Activated CD8-positive, alpha-beta memory T cell treated with anti-CD3 and anti-CD28 coated beads, Interleukin-2, amount 50 U/mL, for 4 hours (primary cell): Measurements from ENCODE around the gene ID3.
A peak's percentile ranks its signal among the peaks of the same experiment; 100 is the strongest.

Experiments used
- DNase-seq: peaks from one replicate; pipeline ENCODE4 v3.0.0-alpha.2; 2020

Gene ID3

GRCh38 chr1:23559136-23559984, at the start of gene ID3:
ID3 (minus strand) TSS chr1:23559501; CDS start chr1:23559426, 75 bp downstream.
- DNase-seq = peak; percentile 92

GRCh38 chr1:23607944-23608343, 48.6 kb upstream of the ID3 start:
- no peak for DNase-seq

GRCh38 chr1:23601968-23602876, 42.9 kb upstream of the ID3 start:
- no peak for DNase-seq

- no peak for DNase-seq
Observed at GRCh38 chr1:23601135-23601967, 42.0 kb upstream of the ID3 start.

GRCh38 chr1:23600283-23600682, 41.0 kb upstream of the ID3 start:
- DNase-seq = no peak

- no peak for DNase-seq
Observed at GRCh38 chr1:23599125-23599524, 39.8 kb upstream of the ID3 start.

GRCh38 chr1:23598424-23598823, 39.1 kb upstream of the ID3 start:
- DNase-seq = no peak

GRCh38 chr1:23597635-23598388, 38.5 kb upstream of the ID3 start:
- DNase-seq = no peak

- no peak for DNase-seq
Observed at GRCh38 chr1:23596382-23597358, 37.4 kb upstream of the ID3 start.

GRCh38 chr1:23594927-23595353, 35.6 kb upstream of the ID3 start:
- no peak for DNase-seq

GRCh38 chr1:23594149-23594907, 35.0 kb upstream of the ID3 start:
- no peak for DNase-seq

- no peak for DNase-seq
Observed at GRCh38 chr1:23593556-23594148, 34.4 kb upstream of the ID3 start.

GRCh38 chr1:23593042-23593521, 33.8 kb upstream of the ID3 start:
- no peak for DNase-seq

GRCh38 chr1:23592209-23592892, 33.0 kb upstream of the ID3 start:
- no peak for DNase-seq

- DNase-seq = peak; percentile 70
Observed at GRCh38 chr1:23591460-23592208, 32.3 kb upstream of the ID3 start.

GRCh38 chr1:23590058-23590783, 30.9 kb upstream of the ID3 start:
- DNase-seq = no peak

- no peak for DNase-seq
Observed at GRCh38 chr1:23589585-23589986, 30.3 kb upstream of the ID3 start.
